Measurements from ENCODE around the gene SMKR1.
"Not testable (repeated sequence)": the region's sequence is repeated elsewhere in the genome, so short reads cannot be mapped to it uniquely, and the experiment has no call there.

Gene SMKR1

DNA sequence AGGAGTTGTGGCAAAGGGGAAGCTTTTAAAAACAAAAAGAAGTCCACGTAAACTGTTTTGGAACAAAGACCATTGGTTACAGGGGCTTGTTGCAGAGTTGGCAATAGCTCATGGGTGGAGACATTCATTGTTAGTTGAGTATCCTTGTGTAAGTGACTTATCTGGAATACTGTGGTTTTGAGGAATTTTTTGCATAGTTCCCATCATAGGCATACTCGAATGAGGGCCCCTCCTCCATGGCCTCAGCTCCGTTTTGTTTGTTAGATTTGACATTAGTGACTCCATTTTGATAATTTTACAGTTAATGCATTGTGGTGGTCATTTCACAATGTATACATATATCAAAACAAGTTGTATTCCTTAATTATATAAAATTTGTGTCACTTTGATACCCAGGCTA, 12.8 kb upstream of the SMKR1 start:
- no peak for DNase-seq

DNA sequence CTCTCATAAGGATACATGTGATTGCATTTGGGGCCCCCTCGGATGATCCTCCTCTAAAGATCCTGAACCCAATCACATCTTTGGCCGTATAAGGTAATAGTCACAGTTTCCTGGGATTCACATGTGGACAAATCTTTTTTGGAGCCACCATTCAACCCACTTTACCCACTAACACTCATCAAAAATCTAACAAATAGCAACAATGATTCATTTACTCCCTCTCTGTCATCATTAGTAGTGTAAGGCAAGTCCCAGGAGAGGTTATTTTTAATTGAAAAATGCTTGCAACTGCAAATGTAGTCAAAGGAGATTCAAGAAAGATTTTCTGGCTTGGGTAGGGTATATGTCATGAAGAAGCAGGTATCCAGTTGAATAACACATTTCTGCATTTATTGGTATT, 9.9 kb upstream of the SMKR1 start:
- DNase-seq: no peak

DNA sequence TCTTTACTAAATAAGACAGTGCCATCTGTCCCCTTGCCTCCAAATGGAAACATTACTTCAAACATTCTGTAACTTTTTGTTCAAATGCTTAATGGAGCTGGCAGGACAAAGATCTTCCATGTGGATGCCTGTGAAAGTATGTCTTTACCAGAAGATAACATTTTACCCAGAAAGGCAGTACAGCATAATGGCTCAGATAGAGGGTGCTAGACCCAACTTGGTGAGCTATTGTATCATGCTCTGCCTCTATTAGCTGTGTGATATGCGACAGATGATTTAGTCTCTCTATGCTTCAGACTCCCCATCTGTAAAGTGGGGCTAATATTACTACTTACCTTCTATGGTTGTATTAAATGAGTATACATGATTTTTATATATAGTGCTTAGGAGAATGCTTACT, 8.8 kb upstream of the SMKR1 start:
- no peak for DNase-seq

DNA sequence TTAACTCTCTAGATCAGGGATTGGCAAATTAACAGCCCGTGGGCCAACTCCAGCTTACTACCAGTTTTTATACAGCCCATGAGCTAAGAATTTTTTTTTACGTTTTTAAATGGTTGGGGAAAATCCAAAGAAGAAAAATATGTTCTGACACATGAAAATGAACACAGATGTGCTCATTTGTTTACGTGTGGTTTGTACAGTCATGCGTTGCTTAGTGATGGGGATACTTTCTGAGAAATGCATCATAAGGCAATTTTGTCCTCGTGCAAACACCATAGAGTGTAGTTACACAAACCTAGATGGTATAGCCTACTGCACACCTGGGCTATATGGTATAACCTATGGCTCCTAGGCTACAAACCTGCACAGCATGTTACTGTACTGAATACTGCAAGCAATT, 8.3 kb upstream of the SMKR1 start:
- DNase-seq: no peak

DNA sequence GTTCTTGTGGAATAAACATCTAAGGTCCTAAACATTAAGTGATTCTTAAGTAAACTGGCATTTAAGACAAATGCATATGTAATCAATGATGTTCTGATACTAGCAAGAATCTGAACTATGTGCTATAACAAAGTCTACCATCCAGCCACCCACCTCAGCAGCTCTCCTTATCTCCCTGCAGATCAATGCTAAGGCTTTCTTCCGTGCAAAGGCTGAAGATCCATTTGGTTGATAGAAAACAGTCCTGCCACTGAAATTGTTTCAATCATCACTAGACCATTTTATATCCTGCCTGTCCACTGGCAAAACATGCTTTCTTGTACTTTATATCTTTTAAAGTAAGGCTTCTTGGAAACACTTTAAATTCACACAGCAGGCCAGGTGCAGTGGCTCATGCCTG, 6.3 kb upstream of the SMKR1 start:
- DNase-seq: no peak

DNA sequence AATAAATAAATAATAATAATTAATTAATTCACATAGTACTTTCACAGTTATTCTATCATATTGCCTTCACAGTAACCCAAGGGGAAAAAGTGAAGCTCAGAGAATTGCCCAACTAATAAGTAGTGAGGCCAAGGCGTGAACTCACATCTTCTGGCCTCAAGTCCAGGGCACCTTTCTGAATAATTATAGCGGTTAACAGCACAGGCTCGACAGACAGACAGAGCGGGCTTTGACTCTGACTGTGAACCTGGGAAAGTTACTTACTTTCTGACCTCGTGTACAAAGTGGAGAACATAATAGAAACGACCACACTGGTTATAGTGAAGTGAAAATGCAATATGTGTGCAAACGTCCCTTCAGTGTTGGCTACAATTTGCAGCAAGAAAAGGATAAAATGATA, 5.7 kb upstream of the SMKR1 start:
- DNase-seq: no peak

DNA sequence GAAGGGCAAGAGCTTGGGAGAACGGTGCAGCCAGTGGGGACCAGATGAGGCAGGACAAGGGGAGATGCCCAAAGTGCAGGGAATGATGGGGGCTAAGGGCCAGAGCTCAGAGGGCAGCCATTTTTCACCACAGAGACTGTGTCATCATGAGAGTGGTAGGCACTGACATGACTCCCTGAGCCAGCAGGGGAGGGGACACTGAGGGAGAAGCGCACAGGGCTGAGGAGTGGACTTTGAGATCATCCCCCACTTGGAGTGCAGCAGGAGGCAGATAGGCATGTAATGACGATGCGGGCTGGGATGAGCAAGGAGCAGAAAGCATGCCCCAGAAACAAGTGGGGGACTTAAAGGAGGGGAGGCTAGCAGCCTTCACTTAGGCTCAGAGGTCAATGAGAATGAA, 5.2 kb upstream of the SMKR1 start:
- DNase-seq: no peak

DNA sequence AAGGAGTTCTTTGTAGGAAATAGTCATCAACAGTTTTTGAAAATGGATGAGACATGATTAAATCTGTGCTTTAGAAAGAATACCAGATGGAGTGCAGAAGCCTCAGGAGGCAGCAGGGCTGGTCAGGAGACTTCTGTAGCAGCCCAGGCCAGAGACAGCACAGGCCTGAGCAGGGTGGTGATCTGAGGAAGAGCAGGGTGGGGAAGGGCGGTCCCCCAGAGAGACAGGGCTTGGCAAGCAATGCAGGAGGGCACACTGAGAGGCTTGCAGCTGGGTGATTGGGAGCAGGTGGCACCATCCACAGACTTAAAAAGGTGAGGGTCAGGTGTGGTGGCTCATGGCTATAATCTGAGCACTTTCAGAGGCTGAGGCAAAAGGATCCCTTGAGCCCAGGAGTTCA, 4.3 kb upstream of the SMKR1 start:
- no peak for DNase-seq

DNA sequence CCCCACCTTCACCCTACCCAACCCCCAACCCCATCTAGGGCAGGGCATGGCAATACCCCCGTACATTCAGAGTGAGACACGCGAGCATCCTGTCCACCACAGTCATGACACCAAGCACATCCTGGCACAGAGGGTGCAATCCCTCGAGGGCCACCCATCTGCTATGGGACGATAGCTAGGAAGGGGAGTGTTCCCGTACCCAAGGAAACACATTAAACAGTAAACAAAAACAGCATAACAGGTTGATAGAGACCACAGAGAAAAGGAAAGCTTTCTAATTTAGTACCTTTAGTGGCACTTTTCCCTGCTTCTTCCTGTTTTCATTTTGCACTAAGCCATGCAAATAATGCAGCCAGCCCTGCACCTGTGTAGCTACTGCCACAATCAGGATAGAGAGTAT, 2.3 kb upstream of the SMKR1 start:
- DNase-seq: no peak

DNA sequence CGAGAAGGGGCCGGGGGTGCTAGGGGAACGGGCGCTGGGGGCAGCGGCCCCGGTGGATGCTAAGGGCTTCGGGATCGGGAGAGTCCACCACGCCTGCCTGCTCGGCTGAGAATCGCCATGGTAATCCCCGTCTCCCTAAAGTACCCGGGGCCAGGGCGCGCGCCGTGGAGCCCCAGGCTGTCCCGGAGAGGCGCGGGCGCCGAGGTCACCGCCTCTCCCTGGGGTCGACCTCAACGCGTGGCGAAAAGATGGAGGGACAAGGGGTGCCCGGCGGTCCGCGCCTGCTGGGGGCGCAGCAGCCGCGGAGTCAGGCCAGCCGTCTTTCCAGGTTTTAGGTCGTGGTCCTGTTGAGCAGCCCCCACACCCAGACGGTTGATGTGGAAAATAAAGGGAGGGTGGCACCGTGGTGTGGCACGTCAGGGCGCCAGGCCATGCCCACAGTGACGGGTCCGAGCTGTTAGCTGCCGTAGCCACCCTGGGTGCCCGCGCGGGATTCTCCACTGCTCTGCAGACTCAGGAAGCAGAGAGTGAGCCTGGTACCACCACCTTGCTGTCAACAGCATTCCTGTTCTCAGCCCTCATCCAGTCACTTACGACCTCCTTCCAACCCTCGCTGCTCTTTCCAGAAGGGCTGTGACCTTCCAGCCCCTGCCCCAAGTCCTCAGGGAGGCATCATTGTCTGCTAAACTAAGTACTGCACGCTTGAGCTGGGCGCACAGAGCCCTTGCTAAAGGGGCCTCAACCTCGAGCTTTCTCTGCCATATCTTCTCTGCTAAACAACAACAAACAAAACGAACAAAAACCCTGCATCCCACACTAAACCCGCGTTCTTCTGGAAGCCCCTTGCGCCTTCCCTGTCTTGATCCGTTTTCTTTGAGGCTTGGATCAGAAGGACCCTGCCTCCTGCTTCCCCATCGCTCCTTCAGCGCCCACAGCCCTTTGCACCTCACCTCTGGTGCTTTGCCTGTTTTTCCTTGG, 666 bp downstream of the SMKR1 start:
- peak; percentile 14 to 17 for DNase-seq

DNA sequence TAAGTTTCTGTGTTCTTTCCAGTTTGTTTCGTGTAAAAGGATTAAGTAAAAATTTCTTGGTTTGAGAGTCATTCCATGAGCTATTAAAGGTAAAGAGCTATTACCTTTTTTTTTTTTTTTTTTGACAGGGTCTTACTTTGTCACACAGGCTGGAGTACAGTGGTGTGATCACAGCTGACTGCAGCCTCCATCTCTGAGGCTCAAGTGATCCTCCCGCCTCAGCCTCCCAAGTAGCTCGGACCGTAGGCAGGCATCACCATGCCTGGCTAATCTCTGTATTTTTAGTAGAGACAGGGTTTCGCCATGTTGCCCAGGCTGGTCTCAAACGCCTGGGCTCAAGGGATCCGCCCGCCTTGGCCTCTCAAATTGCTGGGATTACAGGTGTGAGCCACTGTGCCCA, 1.4 kb downstream of the SMKR1 start:
- DNase-seq: no peak

DNA sequence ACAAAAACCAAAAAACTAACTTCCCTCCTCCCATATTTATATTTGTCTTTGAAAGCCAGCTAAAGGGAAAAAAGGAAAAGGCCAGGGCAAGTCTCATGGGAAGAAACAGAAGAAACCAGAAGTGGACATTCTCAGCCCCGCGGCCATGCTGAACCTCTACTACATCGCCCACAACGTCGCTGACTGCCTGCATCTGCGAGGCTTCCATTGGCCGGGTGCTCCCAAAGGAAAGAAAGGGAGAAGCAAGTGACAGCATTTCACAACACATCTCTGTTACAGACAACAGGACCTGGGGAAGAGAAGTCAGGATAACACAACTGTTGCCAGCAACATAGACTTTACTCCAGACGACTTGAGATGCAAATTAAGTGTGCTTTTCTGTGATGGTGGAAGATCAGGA, 9.9 kb downstream of the SMKR1 start:
- no peak for DNase-seq

DNA sequence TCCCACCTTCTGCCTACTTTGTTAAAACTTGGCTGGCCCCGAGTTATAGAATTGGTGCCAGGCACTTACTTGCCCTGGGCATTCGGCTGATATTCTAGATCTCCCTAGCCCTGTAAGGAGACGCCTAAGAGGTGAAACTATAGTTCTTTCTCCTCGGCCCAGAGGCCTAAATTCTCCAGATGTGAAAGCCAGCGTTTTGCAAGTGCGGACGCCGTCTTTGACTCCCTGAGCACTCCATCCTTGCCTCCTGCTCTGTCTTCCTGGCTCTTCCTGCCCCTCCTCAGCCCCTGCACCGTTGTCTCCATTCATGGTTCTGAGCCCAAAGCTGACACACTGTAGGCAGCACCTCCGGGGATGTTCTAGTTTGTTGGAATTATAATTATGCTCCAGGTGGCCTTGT, 11.2 kb downstream of the SMKR1 start:
- DNase-seq: no peak

DNA sequence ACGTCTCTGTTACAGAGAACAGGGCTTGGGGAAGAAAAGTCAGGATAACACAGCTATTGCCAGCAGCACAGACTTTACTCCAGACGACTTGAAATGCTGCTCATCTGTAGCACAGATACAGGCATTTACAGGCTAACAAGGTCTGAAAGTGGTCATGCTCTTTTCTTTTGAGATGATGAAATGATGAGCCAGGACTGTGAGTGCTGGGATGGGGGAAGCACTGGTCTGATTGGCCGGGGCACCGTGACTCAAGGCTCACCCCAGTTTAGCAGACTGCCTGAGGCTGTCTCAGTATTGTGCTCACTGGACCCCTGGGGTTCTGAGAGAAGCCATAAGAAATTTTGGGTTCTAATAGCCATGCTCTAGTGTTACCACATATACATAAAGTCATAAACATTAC, 12.4 kb downstream of the SMKR1 start:
- DNase-seq: no peak

DNA sequence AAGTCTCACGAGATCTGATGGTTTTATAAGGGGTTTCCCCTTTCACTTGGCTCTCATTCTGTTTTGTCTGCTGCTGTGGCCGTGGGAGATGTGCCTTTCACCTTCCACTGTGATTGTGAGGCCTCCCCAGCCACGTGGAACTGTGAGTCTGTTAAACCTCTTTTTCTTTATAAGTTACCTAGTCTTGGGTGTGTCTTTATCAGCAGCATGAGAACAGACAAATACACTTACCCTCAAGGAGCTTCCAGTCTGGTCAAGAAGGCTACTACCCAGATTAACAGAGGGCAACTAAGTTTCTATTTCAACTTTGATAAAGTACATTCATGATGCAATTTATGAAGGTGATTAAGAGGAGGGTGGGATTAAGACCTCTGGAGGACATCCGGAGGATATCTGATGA, 13.1 kb downstream of the SMKR1 start:
- no peak for DNase-seq

DNA sequence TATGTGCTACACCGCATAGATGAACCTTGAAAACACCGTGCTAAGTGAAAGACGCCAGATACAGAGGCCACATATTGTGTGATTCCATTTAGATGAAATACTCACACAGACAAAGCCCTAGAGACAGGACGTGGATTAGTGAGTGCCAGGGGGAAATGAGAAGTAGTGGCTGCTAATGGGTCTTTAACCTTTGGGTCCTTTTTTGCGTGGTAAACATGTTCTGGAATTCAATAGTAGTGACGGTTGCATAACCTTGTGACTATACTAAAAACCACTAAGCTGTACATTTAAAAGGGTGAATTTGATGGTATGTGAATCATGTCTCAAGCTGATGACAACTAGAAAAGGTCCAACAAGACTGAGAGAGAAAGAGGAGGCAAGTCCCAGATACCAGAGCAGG, 15.6 kb downstream of the SMKR1 start:
- no peak for DNase-seq

DNA sequence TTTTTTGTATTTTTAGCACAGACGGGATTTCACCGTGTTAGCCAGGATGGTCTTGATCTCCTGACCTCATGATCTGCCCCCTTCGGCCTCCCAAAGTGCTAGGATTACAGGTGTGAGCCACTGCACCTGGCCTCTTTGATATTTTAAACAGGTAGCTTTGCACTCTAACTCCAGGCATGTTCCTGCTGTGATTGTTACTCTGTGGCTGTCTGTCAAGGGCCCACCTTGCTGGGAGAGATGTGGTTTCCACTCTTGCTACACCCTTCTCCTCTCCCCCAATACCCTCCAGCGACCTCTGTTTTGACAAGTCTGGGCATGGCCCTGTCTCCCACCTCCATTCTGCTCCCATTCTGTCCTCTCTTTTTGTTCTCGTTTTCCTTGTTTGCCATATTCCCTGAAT, 17.1 kb downstream of the SMKR1 start:
- no peak for DNase-seq

DNA sequence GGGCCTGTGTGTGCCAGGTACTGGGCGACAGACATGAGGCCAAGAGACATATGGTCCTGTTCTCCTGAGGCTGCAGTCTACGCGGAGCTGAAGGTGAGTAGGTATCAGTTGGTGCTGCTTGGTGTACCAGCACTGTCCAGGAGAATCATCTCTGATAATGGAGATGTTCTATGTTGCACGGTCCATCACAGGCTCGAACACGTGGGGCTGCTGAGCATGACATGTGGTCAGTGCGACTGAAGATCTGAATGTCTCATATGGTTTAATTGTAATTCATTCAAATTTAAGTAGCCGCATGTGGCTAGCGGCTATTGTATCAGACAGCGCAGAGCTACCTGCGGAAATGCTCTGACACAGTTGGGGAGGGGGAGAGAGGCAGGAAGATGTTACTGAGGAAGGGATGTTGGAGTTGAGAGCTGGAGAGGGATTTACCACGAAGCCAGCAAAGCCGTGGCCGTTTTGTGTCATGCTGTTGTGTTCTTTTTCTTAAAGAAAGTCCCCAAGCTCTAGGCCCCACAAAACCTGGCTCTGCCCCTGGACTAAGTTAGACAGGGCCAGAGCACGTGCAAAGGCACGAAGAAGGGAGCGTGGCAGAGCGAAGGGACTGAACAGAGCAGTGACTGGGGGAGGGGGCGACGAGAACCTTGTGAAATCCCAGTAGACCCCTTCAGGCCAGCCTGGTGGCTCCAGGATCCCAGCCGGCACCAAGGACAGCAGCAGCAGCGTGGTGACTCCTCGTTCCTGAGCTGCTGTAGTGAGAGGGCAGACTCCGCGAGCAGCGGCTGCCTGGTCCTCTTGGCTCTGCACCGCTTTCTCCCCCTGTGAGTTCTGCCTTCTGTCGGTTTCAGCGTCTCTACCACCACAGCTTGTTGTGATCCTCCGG, 20.0 kb downstream of the SMKR1 start:
- DNase-seq: no peak

DNA sequence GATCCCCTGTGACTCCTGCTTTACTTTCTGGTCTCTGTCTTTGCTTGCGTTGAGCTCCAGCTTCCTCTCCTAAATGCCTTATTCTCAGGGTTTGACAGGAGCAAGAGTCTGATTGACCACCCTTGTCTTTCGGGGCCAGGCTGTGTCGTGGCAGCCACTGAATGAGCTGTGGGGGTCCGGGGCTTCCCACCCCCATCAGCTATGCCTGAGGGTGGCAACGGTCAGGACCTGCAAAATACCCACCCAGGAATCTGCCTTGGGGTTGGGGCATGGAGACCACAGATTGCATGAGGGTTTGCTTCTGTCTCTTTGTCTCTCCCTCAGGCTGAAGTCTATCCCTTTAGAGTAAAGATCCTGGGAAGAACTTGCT, 20.6 kb downstream of the SMKR1 start:
- no peak for DNase-seq

DNA sequence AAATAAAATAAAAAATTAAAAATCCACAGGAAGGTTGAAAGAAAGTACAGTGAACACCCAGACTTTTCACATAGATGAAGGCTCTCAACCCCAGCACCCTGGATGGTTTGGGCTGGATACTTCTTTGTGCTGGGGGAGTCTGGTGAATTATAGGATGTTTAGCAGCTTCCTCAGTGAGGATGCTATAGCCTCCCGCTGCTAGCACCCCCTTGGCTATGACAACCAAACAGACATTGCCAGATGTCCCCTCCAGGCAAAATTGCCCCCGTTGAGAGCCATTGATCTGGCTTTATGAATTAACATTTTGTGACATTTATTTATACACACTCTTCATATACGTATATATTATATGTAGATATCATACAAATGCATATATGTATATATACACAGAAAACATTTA, 21.6 kb downstream of the SMKR1 start:
- DNase-seq: no peak

DNA sequence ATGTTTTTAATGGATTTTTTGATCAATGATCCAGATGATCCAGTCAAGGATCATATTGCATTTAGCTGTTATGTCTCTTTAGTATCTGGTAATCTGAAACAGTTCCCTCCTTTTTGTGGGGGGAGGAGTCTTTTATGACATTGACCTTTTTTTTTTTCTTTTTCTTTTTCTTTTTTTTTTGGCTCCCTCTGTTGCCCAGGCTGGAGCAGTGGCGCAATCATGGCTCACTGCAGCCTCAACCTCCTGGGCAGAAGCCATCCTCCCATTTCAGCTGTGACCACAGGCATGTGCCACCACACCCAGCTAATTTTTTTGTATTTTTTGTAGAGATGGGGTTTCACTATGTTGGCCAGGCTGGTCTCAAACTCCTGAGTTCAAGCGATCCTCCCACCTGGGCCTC, 22.1 kb downstream of the SMKR1 start:
- not testable (repeated sequence) for DNase-seq

DNA sequence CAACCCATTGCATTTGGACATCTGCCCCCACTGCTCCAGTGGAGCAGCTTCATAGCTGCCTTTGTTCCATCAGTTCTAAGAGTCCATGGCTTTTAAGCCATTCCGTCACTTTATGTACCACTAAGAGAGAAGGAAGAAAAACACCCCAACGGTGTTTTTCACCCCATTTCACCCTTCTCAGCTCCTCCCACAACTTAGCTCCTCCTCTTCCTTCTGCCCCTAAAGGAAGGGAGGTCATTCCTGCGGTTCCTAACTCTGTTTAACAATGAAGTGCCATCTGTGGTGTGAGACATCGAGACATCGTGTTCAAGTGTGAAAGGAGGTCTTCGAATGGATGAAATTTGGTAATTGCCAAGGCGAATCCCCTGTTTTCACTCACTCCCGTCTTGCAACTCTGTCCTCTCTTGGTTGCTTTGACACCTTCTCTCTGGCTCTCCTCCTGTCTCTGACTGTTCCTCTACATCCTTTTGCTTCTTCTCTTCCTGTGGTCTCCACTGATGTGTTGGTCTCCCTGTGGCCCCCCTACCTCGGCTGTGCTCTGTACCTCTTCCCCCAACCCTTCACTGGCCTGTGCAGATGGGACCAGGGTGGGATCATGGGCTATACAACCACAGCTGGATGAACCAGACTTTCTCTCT, 23.0 kb downstream of the SMKR1 start:
- no peak for DNase-seq

DNA sequence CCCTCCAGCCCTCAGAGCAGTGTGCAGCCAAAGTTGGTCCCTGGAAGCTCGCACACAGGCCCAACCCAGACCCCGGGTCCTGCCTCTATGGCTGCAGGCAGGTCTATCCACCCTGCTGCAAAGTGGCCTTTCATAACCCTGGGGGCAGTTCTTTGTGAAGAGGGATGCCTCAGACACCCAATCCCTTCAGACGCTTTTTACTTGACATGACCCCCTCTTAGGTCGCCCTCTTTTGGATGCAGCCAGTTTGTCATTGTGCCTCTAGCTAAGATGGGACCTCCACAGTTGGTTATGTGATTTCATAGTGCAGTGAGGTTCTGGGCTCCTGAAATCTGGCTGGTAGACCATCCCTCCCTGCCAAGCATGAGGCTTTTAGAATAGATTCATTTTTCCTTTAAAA, 27.3 kb downstream of the SMKR1 start:
- no peak for DNase-seq
